Heart right ventricle (tissue), 16 donors: ENCODE measurements around the gene NCKAP5. TPM values are rescaled to one million over a fixed set of nuclear protein-coding genes. Genes with fewer than 3 reads are reported as not detected.

Source experiments
- ATAC-seq, 8 donors: fragments of 200-7000 bp; cut with Tn5 transposase; one replicate each; pipeline ENCODE4 v1.9.1; 2020; ENCODE audit warnings: mild to moderate bottlenecking in 8 of 8, moderate library complexity in 8 of 8, moderate number of reproducible peaks in 1 of 8
- DNase-seq, 2 donors: peaks; one replicate each; pipeline ENCODE4 v3.0.0-alpha.2; 2020
- H3K27ac ChIP-seq, 10 donors: fragments of 200-600 bp; sonication (generic) in 2 of 10; one replicate each; pipeline versions ENCODE4 v1.5.0 to v1.8.0; 2020 to 2022; ENCODE audit warnings: mild to moderate bottlenecking in 3 of 10
- H3K27me3 ChIP-seq, 7 donors: fragments of 200-600 bp; one replicate each; pipeline ENCODE4 v1.8.0; 2021 to 2022; ENCODE audit warnings: mild to moderate bottlenecking in 2 of 7
- H3K36me3 ChIP-seq, 9 donors: fragments of 200-600 bp; sonication (generic) in 1 of 9; one replicate each; pipeline versions ENCODE4 v1.5.0 to v1.8.0; 2020 to 2022; ENCODE audit warnings: mild to moderate bottlenecking in 2 of 9
- H3K4me1 ChIP-seq, 9 donors: fragments of 200-600 bp; sonication (generic) in 1 of 9; one replicate each; pipeline versions ENCODE4 v1.5.0 to v1.8.0; 2020 to 2022; ENCODE audit warnings: mild to moderate bottlenecking in 4 of 9
- H3K4me3 ChIP-seq, 10 donors: fragments of 200-600 bp; sonication (generic) in 2 of 10; one replicate each; pipeline versions ENCODE4 v1.5.0 to v1.8.0; 2020 to 2022; ENCODE audit warnings: mild to moderate bottlenecking in 7 of 10, moderate library complexity in 2 of 10
- H3K9me3 ChIP-seq, 11 donors: fragments of 200-600 bp in 10 of 11; sonication (generic) in 2 of 11; one replicate each; pipeline versions ENCODE4 v1.5.0 to v1.8.0; 2013 to 2022; ENCODE audit warnings: mild to moderate bottlenecking in 2 of 11, control low read depth in 1 of 11, moderate library complexity in 1 of 11
- CTCF ChIP-seq, 9 donors: fragments of 200-600 bp; sonication (generic) in 2 of 9; IDR thresholded peaks; one replicate each; pipeline versions ENCODE4 v1.5.0 to v1.8.0; 2021 to 2022; ENCODE audit warnings: antibody characterized with exemption in 9 of 9, mild to moderate bottlenecking in 5 of 9, moderate library complexity in 1 of 9
- WGBS, 2 donors: extraction: QIAGEN DNeasy Blood & Tissue Kit; methylation state at CpG; one replicate each; pipeline ENCODE4 v1.1.7; 2013; ENCODE audit warnings: inconsistent platforms in 1 of 2; 5-methylcytosine and 5-hydroxymethylcytosine counted together
- intact Hi-C, 10 donors: fragments of 100-400 bp; cut with DNase I; formaldehyde crosslinking; loops; one replicate each; pipeline versions ENCODE4 v1.11.1 to v1.14.2; 2022
- polyA plus RNA-seq, 2 donors: library from polyadenylated mRNA; stranded (reverse); fragments of 200-250 nt; gene quantifications; one replicate each; pipeline ENCODE4 v1.2.3, GENCODE V29; 2013
- total RNA-seq, 10 donors: library from RNA; stranded (reverse); fragmentation: NEBNext Ultra II Directional in 3 of 10; extraction: Animal tissue kit (Norgen Biotek cat#: 25700) in 3 of 10; gene quantifications; one replicate each; pipeline versions ENCODE4 v1.2.1 to v1.2.4, GENCODE V29; 2021 to 2023
- donor health status: Arrhythmogenic right ventricular cardiomyopathy.
- donor health status: ischemic (EF 13 %, LVEDD 7.1; RV severe dilation, severe dysfunction).
- donor health status: healthy with polysubstance abuse.
- donor health status: DM: no; HTN: yes; CAD: no.
- donor health status: DM: no; HTN: no; CAD: no.
- donor health status: ischemic (EF 25% LVEDD 6.9; RV normal size, moderate dysfunction).
- donor health status: ischemic (EF 25% LVEDD 5.7; RV mildly dilated, moderate dysfunction).
- donor health status: healthy.
- donor health status: DM: yes; HTN: yes; CAD: no.
- donor health status: Ischemic cardiomyopathy.
- donor health status: ischemic (EF 35%, LVEDD 5.7; RV mildly dilated, moderate dysfunction).
- donor health status: nonischemic (EF 11% LVEDD 7.7; RV severe dilation, severe dysfunction).
- donor health status: DM: yes; HTN: yes; CAD: no.
- donor health status: PGD.
- donor health status: ischemic (EF 29% LVEDD 5.4; RV normal size, mild dysfunction).
- donor health status: nonischemic (EF 23%, LVEDD 6.1; RV moderate dilation, normal function).

The NCKAP5 gene
- total and polyA plus RNA-seq, 12 donors, result 0.57 to 11.7 (median 6.2) TPM

- no peaks in the 10 kb centered on the region for H3K27me3 ChIP-seq
- no peak overlapping the region for H3K27ac ChIP-seq
- 88 to 95% methylated on average over 1 of the region's 1 CpG for WGBS, 2 donors
- H3K4me3 ChIP-seq, result no peak overlapping the region
- intact Hi-C loops, result no loop called here
- DNase-seq (no peak), ATAC-seq (no peak)
- no peaks in the 10 kb centered on the region for H3K9me3 ChIP-seq
- no peaks in the 10 kb centered on the region for H3K36me3 ChIP-seq
- H3K4me1 ChIP-seq, result no peaks in the 10 kb centered on the region
- TF ChIP-seq CTCF (IDR thresholded peaks at IDR 0.05), result no peak
These were observed 830.0 kb downstream of the NCKAP5 start for GRCh38 chr2:132738223-132738622.

GRCh38 chr2:132736059-132736458 lies 832.2 kb downstream of the NCKAP5 start:
- no peaks in the 10 kb centered on the region for H3K27me3 ChIP-seq
- ATAC-seq (no peak), DNase-seq (no peak)
- peaks cover 0 to 3% (median 0%) of the 10 kb centered on the region in 9 donors for H3K36me3 ChIP-seq
- H3K4me3 ChIP-seq, result no peak overlapping the region
- 87 to 91% methylated on average over 1 of the region's 1 CpG for WGBS, 2 donors
- TF ChIP-seq CTCF (IDR thresholded peaks at IDR 0.05), result no peak
- no peaks in the 10 kb centered on the region for H3K9me3 ChIP-seq
- intact Hi-C loops, result no loop called here
- H3K4me1 ChIP-seq, result no peaks in the 10 kb centered on the region
- no peak overlapping the region for H3K27ac ChIP-seq

GRCh38 chr2:132734961-132735360 lies 833.3 kb downstream of the NCKAP5 start:
- Histone ChIP-seq H3K27ac (no peak overlapping the region), H3K36me3 (peaks cover 0 to 4% (median 0%) of the 10 kb centered on the region in 9 donors), H3K27me3 (no peaks in the 10 kb centered on the region), H3K9me3 (no peaks in the 10 kb centered on the region), H3K4me1 (no peaks in the 10 kb centered on the region), H3K4me3 (no peak overlapping the region)
- intact Hi-C loops, result no loop called here
- ATAC-seq (no peak), DNase-seq (no peak)
- WGBS, 2 donors, result 90 to 93% methylated on average over 3 of the region's 3 CpGs
- no peak for TF ChIP-seq CTCF (IDR thresholded peaks at IDR 0.05)

GRCh38 chr2:132733094-132733493 lies 835.2 kb downstream of the NCKAP5 start:
- no peak for DNase-seq
- H3K4me3 ChIP-seq, result no peak overlapping the region
- no peak for TF ChIP-seq CTCF (IDR thresholded peaks at IDR 0.05)
- intact Hi-C loops, result no loop called here
- no peaks in the 10 kb centered on the region for H3K9me3 ChIP-seq
- no peak overlapping the region for H3K27ac ChIP-seq
- H3K36me3 ChIP-seq, result peaks cover 0 to 6% (median 0%) of the 10 kb centered on the region in 9 donors
- H3K27me3 ChIP-seq, result no peaks in the 10 kb centered on the region
- H3K4me1 ChIP-seq, result no peaks in the 10 kb centered on the region
- 86 to 88% methylated on average over 6 of the region's 6 CpGs for WGBS, 2 donors
- no peak for ATAC-seq
